Mesenchymal stem cell (in vitro differentiated cells and primary cell): ENCODE measurements around the gene MRPL27.

ENCODE experiments used
- DNase-seq: peaks from one replicate; pipeline ENCODE4 v3.0.0-alpha.2; 2013
- H2AFZ ChIP-seq: one replicate; pipeline ENCODE4 v1.6.1; 2013; ENCODE audit warnings: low read depth, mild to moderate bottlenecking, control low read depth, inconsistent platforms, low read length, moderate library complexity
- H2AK5ac ChIP-seq: 2 replicates; pipeline ENCODE4 v1.6.1; 2013; ENCODE audit warnings: low read length, moderate library complexity, mild to moderate bottlenecking, inconsistent platforms; ENCODE audit not compliant: severe bottlenecking
- H2BK120ac ChIP-seq: one replicate; pipeline ENCODE4 v1.6.1; 2013; ENCODE audit warnings: low read depth, mild to moderate bottlenecking, inconsistent platforms, low read length, moderate library complexity
- H2BK12ac ChIP-seq, 2 experiments: one replicate each; pipeline ENCODE4 v1.6.1; 2013; ENCODE audit warnings: inconsistent platforms in 2 of 2, low read length in 2 of 2, mild to moderate bottlenecking in 2 of 2, moderate library complexity in 2 of 2, control low read depth in 1 of 2
- H2BK15ac ChIP-seq: one replicate; pipeline ENCODE4 v1.6.1; 2013; ENCODE audit warnings: mild to moderate bottlenecking, low read depth, inconsistent platforms; ENCODE audit not compliant: poor library complexity, severe bottlenecking
- H2BK5ac ChIP-seq: 2 replicates; pipeline ENCODE4 v1.6.1; 2013; ENCODE audit warnings: low read depth, mild to moderate bottlenecking, low read length, control low read depth, inconsistent platforms; ENCODE audit not compliant: poor library complexity, severe bottlenecking
- H3K14ac ChIP-seq, 2 experiments: one replicate each; pipeline ENCODE4 v1.6.1; 2013; ENCODE audit warnings: inconsistent platforms in 2 of 2, low read length in 2 of 2, control low read depth in 1 of 2, mild to moderate bottlenecking in 1 of 2, moderate library complexity in 1 of 2
- H3K18ac ChIP-seq, 2 experiments: one replicate each; pipeline ENCODE4 v1.6.1; 2013; ENCODE audit warnings: inconsistent platforms in 2 of 2, low read length in 2 of 2, control low read depth in 1 of 2, low read depth in 1 of 2, mild to moderate bottlenecking in 1 of 2
- H3K23ac ChIP-seq, 2 experiments: one replicate each; pipeline ENCODE4 v1.6.1; 2013; ENCODE audit warnings: inconsistent platforms in 2 of 2, low read length in 2 of 2, mild to moderate bottlenecking in 2 of 2, moderate library complexity in 2 of 2, control low read depth in 1 of 2
- H3K27ac ChIP-seq: 2 replicates; pipeline ENCODE4 v1.5.1; 2013; ENCODE audit warnings: mild to moderate bottlenecking, moderate library complexity, low read length, control low read depth, inconsistent platforms; ENCODE audit not compliant: poor library complexity, severe bottlenecking
- H3K27me3 ChIP-seq, 2 experiments: 2 replicates each; pipeline versions ENCODE4 v1.6.1 to v1.7.0; 2013; ENCODE audit warnings: low read length in 2 of 2, mild to moderate bottlenecking in 2 of 2, moderate library complexity in 2 of 2, control low read depth in 1 of 2, inconsistent platforms in 1 of 2; ENCODE audit not compliant: control insufficient read depth in 1 of 2, insufficient read depth in 1 of 2
- H3K36me3 ChIP-seq, 2 experiments: 2 replicates each; pipeline versions ENCODE4 v1.6.1 to v1.7.0; 2013; ENCODE audit warnings: low read length in 2 of 2, control low read depth in 1 of 2, inconsistent platforms in 1 of 2, low read depth in 1 of 2, mild to moderate bottlenecking in 1 of 2; ENCODE audit not compliant: insufficient read depth in 2 of 2, control insufficient read depth in 1 of 2
- H3K4ac ChIP-seq, 2 experiments: one replicate each; pipeline ENCODE4 v1.6.1; 2013; ENCODE audit warnings: inconsistent platforms in 2 of 2, low read length in 2 of 2, mild to moderate bottlenecking in 2 of 2, moderate library complexity in 2 of 2, control low read depth in 1 of 2, low read depth in 1 of 2
- H3K4me1 ChIP-seq: 2 replicates; pipeline ENCODE4 v1.6.1; 2013; ENCODE audit warnings: low read depth, low read length, control low read depth; ENCODE audit not compliant: control insufficient read depth, insufficient read depth
- H3K4me2 ChIP-seq: 2 replicates; pipeline ENCODE4 v1.6.1; 2013; ENCODE audit warnings: low read length, mild to moderate bottlenecking, inconsistent platforms; ENCODE audit not compliant: poor library complexity, severe bottlenecking
- H3K4me3 ChIP-seq, 2 experiments: 2 replicates each; pipeline versions ENCODE4 v1.5.1 to v1.7.0; 2013; ENCODE audit warnings: low read length in 2 of 2, mild to moderate bottlenecking in 2 of 2, control low read depth in 1 of 2, low read depth in 1 of 2; ENCODE audit not compliant: insufficient read depth in 1 of 2
- H3K79me1 ChIP-seq: replicated peaks from 2 replicates; pipeline ENCODE4 v1.6.1; 2013; ENCODE audit warnings: mild to moderate bottlenecking, control low read depth, low read length, inconsistent platforms; ENCODE audit not compliant: poor library complexity, severe bottlenecking
- H3K9ac ChIP-seq: 2 replicates; pipeline ENCODE4 v1.7.0; 2013; ENCODE audit warnings: mild to moderate bottlenecking, low read length, moderate library complexity
- H3K9me3 ChIP-seq: 2 replicates; pipeline ENCODE4 v1.7.0; 2013; ENCODE audit warnings: mild to moderate bottlenecking, low read length; ENCODE audit not compliant: control insufficient read depth
- H4K8ac ChIP-seq: one replicate; pipeline ENCODE4 v1.6.1; 2013; ENCODE audit warnings: inconsistent platforms, mild to moderate bottlenecking, low read length, moderate library complexity
- H4K91ac ChIP-seq: one replicate; pipeline ENCODE4 v1.6.1; 2013; ENCODE audit warnings: mild to moderate bottlenecking, low read length, inconsistent platforms
- whole genome bisulfite sequencing: methylation state at CpG from one replicate; pipeline ENCODE4 v1.1.7; 2013; ENCODE audit warnings: mixed read lengths; 5-methylcytosine and 5-hydroxymethylcytosine counted together

MRPL27 gene

GRCh38 chr17:50388728-50389127 lies 15.7 kb upstream of the MRPL27 start:
- Histone ChIP-seq H3K23ac (peak overlapping the region in 1 of 2 experiments; percentile 54), H4K8ac (no peak overlapping the region), H3K9ac (no peak overlapping the region), H3K4me3 (no peak overlapping the region), H3K4me2 (no peak overlapping the region), H3K79me1 (peaks cover 30% of the 10 kb centered on the region), H3K27me3 (no peaks in the 10 kb centered on the region), H2AFZ (no peak overlapping the region), H3K4me1 (peaks cover 4% of the 10 kb centered on the region), H2AK5ac (no peak overlapping the region), H2BK120ac (no peak overlapping the region), H2BK12ac (no peak overlapping the region), H3K9me3 (no peaks in the 10 kb centered on the region), H2BK5ac (no peak overlapping the region), H4K91ac (no peak overlapping the region), H2BK15ac (no peak overlapping the region), H3K27ac (no peak overlapping the region), H3K14ac (no peak overlapping the region), H3K4ac (no peak overlapping the region), H3K36me3 (peaks cover 74 to 98% of the 10 kb centered on the region in 2 experiments), H3K18ac (no peak overlapping the region)
- 95% methylated on average over 3 of the region's 3 CpGs for WGBS
- DNase-seq, result no peak

GRCh38 chr17:50386510-50386909 lies 13.5 kb upstream of the MRPL27 start:
- 84% methylated on average over 3 of the region's 3 CpGs for WGBS
- Histone ChIP-seq H3K18ac (no peak overlapping the region), H3K4me1 (peaks cover 4% of the 10 kb centered on the region), H2BK5ac (no peak overlapping the region), H3K79me1 (peaks cover 23% of the 10 kb centered on the region), H3K4me2 (no peak overlapping the region), H2AFZ (no peak overlapping the region), H2BK120ac (no peak overlapping the region), H3K4me3 (no peak overlapping the region), H3K27me3 (no peaks in the 10 kb centered on the region), H3K14ac (no peak overlapping the region), H2BK12ac (no peak overlapping the region), H3K9ac (no peak overlapping the region), H2AK5ac (no peak overlapping the region), H2BK15ac (no peak overlapping the region), H3K9me3 (no peaks in the 10 kb centered on the region), H3K23ac (no peak overlapping the region), H4K91ac (no peak overlapping the region), H3K36me3 (peaks cover 66 to 98% of the 10 kb centered on the region in 2 experiments), H3K27ac (no peak overlapping the region), H3K4ac (no peak overlapping the region), H4K8ac (no peak overlapping the region)
- no peak for DNase-seq

- Histone ChIP-seq H3K79me1 (peaks cover 15% of the 10 kb centered on the region), H2BK120ac (no peak overlapping the region), H3K27ac (no peak overlapping the region), H3K14ac (no peak overlapping the region), H3K4me2 (no peak overlapping the region), H4K8ac (no peak overlapping the region), H2AK5ac (no peak overlapping the region), H2BK12ac (no peak overlapping the region), H2BK5ac (no peak overlapping the region), H3K4me1 (peaks cover 2% of the 10 kb centered on the region), H3K9me3 (no peaks in the 10 kb centered on the region), H3K23ac (no peak overlapping the region), H3K4me3 (no peak overlapping the region), H3K27me3 (no peaks in the 10 kb centered on the region), H2BK15ac (no peak overlapping the region), H2AFZ (no peak overlapping the region), H3K4ac (no peak overlapping the region), H3K36me3 (peaks cover 75 to 96% of the 10 kb centered on the region in 2 experiments), H3K18ac (no peak overlapping the region), H4K91ac (no peak overlapping the region), H3K9ac (no peak overlapping the region)
- no peak for DNase-seq
- WGBS, result 95% methylated on average over 8 of the region's 12 CpGs
Observed at GRCh38 chr17:50382931-50383330, 9.9 kb upstream of the MRPL27 start.

- H3K4me3 ChIP-seq, result no peak overlapping the region
- H2BK5ac ChIP-seq, result no peak overlapping the region
- no peak overlapping the region for H2BK15ac ChIP-seq
Observed at GRCh38 chr17:50381920-50382319, 8.9 kb upstream of the MRPL27 start.

More at GRCh38 chr17:50381920-50382319, 8.9 kb upstream of the MRPL27 start:
- Histone ChIP-seq H3K18ac (no peak overlapping the region), H2AFZ (no peak overlapping the region), H3K4ac (no peak overlapping the region), H4K91ac (no peak overlapping the region), H3K23ac (no peak overlapping the region), H3K4me1 (peaks cover 2% of the 10 kb centered on the region), H3K9me3 (no peaks in the 10 kb centered on the region), H3K4me2 (no peak overlapping the region), H2BK12ac (no peak overlapping the region), H2AK5ac (no peak overlapping the region), H2BK120ac (no peak overlapping the region), H3K79me1 (peaks cover 11% of the 10 kb centered on the region), H3K27ac (no peak overlapping the region), H4K8ac (no peak overlapping the region), H3K9ac (no peak overlapping the region), H3K27me3 (no peaks in the 10 kb centered on the region), H3K14ac (no peak overlapping the region), H3K36me3 (peaks cover 67 to 86% of the 10 kb centered on the region in 2 experiments)
- WGBS, result 93% methylated on average over 3 of the region's 3 CpGs
- no peak for DNase-seq
